HG03045 (cell line): Measurements from ENCODE around the gene ZFYVE21.

Source experiments
- ATAC-seq: cut with Tn5 transposase; IDR thresholded peaks from one replicate; pipeline ENCODE4 v1.9.1; 2021; ENCODE audit warnings: mild to moderate bottlenecking, moderate library complexity; ENCODE audit not compliant: unreplicated experiment

ZFYVE21 gene

DNA sequence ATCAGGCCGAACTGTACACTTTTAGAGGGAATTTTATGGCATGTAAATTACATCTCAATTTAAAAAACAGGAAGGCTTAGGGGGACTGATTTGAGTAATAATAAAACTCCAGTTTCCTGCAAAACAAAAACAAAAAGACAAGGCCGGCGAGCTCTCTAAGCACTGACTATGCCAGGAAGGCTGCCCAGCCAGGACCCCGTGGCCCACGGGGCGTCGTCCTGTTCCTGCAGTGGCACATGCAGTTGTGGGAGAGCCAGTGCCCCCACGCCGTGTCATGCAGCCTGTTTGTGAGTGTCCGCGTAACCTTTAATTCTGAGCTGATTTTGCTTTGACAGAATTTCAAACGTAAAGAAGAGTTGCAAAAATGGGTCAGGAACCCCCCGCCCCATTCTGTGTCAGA is 10.9 kb upstream of the ZFYVE21 start:
- no peak for ATAC-seq

- no peak for ATAC-seq
Observed at GRCh38 chr14:103705118-103705503, 10.5 kb upstream of the ZFYVE21 start.

- no peak for ATAC-seq
Observed at GRCh38 chr14:103705504-103706284, 9.9 kb upstream of the ZFYVE21 start.

GRCh38 chr14:103706551-103707328 is 8.9 kb upstream of the ZFYVE21 start:
- no peak for ATAC-seq

- ATAC-seq, result no peak
Observed at GRCh38 chr14:103707329-103708263, 8.0 kb upstream of the ZFYVE21 start.

- ATAC-seq, result no peak
Observed at GRCh38 chr14:103708750-103709187, 6.8 kb upstream of the ZFYVE21 start.

DNA sequence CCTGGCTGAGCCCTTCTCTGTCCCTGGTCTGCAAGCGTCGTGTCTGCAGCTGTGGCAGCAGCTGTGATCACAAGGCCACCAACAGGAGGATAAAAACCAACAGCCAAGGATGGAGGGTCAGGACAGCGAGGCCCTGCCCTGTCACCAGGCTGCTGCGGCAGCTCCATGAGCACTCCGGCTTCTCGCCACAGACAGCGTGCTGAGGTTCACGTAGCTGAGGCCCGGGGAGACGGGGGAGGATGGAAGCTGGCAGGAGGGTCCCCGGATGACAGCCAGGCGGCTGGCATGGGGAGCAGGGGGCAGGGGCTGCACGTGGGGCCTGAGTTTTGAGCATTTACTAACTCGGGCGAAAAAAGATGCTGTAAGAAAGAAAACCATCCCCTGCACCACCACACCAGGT is 5.8 kb upstream of the ZFYVE21 start:
- no peak for ATAC-seq

DNA sequence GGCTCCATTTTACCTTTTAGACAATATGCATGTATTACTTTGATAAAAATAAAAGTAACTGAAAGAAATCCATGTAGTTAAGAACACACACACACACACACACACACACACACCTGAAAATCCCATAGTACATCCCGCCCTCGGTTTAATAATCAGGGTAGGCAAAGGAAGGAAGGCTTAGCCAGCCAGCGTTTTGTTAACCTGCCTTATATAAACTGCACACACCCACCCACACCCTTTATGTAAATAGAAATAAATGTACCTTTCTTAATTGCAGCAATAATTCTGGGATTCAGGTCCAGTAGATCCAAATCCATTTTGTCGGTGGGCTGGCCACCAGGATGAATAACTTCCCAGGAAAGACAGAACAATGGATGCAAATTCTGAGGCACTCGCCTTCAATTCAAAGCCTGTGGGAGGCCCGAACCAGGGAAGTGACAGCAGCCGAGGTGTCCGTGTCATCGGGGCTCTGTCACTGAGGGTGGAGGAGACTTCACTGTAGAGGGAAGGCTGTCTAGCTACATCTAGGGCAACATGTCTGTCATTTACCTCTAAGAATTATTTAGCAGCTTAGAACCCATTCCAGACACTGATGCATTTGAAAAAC is 4.7 kb upstream of the ZFYVE21 start:
- no peak for ATAC-seq

DNA sequence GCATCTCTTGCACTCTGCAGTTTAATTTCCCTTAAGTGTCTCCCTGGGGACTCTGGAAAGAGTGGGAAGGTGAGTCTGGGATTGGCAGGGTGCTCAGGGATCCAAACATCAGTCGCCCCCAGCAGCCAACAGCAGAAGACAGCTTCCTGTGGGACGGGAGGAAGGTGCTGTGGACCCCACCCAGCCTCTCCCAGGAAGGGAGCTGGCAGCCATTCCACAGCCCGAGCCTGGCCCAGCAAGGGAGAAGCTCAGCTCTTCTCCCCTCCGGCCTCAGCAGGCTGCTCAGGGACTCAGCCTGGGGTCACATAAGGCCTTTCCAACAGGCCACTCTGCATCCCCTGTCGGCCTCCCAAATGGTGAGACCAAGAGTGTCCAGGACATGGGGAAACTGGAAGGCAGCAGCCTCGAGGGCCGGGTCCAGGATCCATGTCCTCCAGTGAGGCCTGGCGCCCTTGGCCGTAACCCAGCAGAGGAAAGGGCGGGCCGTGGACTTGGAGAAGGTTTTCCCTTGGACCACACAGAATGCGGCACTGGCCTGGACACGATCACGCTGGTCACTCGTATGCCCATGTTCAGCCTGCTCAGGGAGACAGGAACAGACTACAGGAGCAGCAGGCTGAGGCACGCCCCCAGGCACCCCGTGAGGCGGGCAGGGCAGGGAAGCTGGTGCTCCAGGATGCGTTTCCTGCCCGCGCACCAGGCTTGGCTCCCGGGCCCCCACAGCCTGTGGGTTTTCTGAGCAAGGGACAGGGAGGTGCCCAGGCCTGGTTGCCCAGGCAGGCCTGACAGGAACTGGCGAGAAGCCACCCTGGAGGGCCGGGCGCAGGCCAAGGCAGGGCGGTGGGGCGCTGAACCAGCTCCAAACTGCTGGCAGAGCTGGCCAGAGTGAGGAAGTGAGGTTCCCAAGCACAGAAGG is 3.8 kb upstream of the ZFYVE21 start:
- no peak for ATAC-seq

DNA sequence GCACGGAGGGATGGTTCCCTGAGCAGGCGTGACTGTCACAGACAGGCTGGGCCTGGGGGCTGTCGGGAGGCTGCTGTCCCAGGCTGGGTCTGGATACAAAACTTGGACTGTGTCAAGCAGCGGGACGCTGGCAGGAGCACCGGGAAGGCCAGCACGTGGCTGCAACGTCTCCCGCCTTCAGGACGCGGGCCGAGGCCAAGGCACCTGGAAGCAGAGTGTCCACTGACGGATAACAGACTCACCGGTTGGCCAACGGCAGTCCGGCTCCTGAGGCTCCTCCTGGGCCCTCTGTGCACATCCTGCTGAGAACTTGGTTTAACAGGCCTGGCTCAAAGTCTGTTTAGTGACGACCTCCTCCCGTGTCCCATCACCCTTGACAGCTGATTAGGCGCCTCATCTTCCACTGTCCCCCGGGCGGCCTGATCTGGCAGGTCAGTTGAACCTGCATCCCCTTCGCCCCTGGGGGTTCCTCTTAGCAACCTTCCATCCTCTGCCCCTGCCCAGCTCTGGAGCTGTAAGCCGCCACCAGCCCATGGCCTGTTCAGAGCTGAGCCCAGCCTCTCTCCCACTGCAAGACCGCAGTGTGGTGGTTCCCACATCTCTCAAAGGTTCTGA is 2.9 kb upstream of the ZFYVE21 start:
- ATAC-seq, result no peak

DNA sequence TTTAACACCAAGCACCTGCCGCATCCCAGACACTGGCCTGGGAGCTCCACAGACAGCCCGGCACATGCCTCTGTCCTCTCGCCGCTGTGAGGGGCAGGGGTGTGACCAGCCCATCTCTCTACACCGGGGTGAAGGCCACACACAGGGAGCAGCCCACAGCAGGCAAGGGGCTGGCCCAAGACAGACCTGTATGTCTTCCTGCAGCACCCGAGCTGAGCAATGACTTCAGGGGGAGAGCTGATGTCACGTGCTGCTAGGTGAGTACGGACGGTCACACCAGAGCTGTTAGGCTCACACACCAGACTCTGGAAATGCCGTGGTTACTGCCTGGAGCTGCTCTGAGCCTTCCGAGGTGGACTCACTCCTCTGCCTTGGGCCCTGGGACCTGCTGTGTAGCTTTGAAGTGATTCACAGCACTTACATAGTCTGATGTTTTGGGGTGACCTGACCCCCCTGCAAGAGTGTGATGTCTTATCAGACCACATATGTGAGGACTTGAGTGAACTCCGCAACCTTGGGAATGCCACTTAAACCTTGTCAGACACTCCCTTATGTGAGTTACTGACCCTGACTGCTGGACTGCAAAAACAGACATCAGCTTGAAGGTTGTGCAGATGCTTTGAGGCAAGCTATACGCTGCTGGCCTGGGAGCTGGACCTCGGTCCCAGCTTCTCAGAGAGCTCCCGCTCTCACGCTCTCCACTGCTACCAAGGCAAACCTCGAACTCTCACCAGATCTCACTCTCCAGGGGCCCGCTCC is 2.1 kb upstream of the ZFYVE21 start:
- no peak for ATAC-seq

GRCh38 chr14:103714063-103714724 is 1.4 kb upstream of the ZFYVE21 start:
- ATAC-seq, result no peak

DNA sequence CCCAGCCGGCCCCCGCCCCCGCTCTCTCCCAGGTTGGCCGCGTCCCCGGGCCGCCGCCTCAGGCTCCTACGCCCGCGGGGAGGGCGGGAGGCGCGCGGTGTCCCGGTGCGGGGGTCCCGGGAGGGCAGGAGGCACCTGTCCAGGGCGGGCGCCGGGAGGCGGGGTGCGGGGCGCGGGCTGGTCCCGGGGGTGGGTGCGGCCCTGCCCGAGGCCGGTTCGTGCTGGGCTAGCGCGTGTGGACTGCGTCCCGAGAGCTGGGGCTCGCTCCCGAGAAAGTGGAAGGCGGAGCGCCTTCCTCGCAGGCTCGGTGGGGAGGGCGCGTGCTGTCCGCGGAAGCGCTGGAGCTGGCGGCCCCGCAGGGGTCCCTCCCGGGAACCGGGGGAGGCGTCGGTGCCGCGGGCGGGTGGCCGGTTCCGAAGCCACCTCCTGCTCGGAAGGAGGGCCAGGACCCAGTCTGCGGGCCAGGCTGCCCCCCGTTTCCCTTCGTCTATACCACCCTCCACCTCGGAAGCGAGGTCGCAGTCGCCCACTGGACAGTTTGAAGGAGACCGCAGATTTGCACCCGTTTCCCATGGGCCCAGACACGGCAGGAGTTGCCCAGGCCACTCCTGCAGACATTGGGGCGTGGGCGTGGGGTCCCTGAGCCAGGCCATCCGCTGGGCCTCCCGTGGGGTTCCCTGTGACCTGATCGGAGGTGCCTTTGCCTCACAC is 636 bp downstream of the ZFYVE21 start:
- peak; percentile 6 for ATAC-seq

GRCh38 chr14:103716899-103717411 is 1.3 kb downstream of the ZFYVE21 start:
- no peak for ATAC-seq

- ATAC-seq, result no peak
Observed at GRCh38 chr14:103718572-103718971, 3.0 kb downstream of the ZFYVE21 start.

DNA sequence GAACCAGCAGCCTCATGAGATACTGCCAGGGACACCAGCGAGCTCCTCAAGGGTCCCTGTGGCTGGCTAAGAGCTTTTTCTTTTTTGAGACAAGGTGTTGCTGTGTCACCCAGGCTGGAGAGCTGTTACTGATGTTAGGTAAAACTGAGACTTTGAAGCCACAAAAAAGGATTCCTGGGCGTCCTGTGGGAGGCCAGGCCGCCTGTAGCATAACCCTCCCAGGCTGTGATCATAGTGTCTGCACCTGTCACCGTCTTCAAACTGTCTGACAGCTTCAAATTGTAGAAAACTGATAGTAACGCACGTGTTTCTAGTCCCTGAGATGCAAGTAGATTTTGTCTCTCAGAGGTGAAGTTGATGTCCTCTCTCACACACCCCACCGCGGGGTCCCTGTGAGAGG is 4.1 kb downstream of the ZFYVE21 start:
- ATAC-seq, result no peak
